HG02642 (cell line): ENCODE data around the gene SLX9.

Experiments used
- ATAC-seq: cut with Tn5 transposase; IDR thresholded peaks from one replicate; pipeline ENCODE4 v1.9.1; 2021; ENCODE audit warnings: mild to moderate bottlenecking; ENCODE audit not compliant: unreplicated experiment, poor library complexity

The SLX9 gene

DNA sequence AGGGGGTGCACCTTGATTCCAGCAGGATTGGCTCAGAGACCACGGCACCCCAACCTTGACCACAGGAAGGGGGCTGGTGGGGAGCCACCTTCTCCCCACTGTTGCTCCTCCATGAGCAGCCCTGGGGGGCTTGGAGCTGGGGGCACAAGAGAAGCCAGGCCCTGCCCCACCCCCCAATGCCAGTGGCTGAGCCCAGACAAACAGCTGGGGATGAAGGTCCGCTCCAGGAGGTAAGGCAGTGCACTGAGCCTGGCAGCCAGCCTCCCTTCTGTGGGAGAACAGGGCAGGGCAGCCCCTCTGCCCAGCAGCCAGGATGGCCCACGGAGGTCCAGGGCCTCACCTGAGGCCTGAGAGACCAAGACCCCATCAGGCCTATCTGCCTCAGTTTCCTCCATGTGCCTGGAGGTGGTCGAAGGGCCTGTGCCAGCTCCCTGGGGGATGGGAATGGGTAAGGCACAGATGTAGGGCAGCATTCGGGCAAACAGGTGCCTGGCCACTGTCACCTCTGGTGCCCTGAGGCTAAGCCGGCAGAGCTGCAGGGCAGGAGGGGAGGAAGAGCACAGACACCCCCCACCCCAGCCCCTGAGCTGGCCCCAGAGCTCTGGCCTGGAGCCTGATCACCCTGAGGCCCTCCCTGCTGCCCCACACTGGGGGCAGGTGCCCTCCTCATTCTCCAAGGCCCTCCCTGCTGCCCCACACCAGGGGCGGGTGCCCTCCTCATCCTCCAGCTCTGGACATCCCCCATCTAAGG, 26.2 kb upstream of the SLX9 start:
- ATAC-seq, result no peak

DNA sequence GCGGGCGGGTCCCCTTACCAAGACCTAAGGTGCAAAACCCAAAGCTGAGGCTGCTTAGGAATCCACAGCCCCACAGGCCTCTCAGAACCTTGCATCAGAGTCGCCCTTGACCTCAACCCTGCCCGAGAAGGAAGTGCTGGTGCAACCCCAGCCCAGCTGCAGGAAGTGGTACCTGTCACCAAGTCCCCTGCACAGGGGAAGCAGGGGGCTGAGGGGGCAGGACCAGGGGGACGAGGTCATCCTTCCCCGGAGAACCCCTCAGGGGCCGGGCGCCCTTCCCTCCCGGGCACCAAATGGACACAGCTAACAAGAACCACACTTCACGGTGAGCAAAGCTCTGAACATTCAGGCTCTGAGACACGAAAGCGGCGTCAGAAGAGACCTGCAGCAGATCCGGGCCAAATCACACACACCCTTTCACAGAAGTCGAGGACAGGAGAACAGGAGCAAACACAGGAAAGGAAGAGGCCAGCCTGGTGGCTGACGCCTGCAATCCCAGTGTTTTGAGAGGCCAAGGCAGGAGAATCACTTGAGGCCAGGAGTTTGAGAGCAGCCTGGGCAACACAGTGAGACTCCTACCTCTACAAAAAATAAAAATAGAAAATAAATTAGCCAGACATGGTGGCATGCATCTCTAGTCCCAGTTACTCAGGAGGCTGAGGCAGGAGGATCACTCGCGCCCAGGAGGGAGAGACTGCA, 25.5 kb upstream of the SLX9 start:
- peak; percentile 54 for ATAC-seq

DNA sequence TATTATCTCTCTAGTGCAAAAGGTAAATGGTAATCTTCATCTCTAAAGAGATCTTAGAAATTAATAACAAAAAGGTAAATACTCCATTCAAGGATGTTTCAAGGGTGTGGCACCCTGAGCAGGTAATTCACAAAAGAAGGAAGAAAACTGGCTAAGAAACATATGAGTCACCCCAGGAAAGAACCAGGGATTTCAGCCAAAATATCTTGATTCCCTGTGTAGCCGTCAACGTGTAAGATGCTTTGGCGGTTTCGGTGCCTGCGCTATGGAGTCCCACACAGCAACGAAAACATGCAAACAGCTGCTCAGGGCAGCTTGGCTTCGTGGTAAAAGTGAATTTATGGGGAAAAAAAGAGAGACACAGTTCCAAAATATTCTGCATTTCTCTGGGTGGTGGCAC, 22.9 kb upstream of the SLX9 start:
- ATAC-seq, result no peak

DNA sequence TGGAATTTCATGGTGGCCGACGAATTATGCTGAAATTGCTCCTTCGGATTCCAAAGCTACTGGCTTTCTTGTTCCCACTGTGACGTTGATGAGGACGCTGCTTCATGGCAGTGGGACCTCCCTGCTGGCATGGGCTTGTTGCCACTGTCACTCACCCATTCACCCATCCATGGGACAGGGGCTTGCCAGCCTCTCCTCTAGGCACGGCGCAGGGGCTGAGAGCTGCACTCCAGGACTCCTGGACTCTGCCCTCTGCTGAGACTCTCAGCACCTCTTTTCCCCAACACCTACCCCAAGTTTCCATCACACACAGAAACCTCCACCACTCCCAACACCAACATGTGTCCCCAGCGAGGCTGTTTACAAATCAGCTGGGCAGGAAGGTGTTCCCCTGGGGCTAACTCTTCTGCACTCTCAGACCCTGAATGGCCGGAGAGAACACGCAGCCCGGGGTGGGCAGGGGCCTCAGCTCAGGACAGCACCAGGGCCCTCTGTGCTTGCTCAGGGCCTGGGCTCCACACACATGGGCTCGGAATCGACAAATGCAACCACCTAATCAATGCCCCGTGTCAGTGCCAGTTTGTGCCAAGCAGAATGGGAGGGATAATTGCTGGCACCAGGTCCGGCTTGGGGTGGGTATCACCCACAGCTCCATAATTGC, 22.3 kb upstream of the SLX9 start:
- no peak for ATAC-seq

DNA sequence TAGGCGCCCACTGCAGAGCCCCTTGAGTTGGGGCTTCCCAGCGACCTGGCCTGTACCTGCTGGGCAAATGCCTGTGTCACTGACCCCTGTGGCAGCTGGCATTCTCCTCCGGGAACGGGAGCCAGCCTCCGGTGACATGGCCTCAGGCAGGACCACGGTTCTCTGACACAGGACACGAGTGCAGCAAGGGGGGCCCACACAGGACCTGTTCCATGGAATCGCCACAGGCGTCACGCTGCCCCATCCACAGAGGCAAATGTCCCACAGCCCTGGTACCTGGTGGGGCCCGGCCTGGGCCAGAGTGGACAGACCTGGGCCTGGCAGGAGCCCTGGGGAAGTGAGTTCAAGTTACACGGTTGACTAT, 21.7 kb upstream of the SLX9 start:
- ATAC-seq, result no peak

DNA sequence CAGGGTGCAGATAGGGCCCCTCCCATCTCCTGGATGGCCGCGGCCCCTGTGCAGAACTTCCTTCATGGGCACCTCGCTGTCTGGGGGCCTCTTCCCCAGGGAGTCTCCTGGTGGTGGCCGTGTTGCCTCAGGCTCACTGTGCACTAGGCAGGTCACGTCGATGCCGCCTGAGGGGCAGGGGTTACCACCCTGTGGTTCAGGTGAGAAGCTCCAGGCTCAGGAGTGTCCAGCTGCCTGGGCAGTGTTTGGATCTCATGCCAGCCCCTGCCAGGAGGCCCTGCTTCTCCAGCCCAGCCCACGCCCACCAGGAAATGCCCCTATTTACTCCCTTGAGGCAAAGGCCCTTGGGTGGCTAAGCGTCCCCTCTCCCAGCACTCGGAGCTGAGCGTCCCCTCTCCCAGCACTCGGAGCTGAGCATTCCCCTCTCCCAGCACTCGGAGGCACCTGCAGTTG, 21.2 kb upstream of the SLX9 start:
- no peak for ATAC-seq

DNA sequence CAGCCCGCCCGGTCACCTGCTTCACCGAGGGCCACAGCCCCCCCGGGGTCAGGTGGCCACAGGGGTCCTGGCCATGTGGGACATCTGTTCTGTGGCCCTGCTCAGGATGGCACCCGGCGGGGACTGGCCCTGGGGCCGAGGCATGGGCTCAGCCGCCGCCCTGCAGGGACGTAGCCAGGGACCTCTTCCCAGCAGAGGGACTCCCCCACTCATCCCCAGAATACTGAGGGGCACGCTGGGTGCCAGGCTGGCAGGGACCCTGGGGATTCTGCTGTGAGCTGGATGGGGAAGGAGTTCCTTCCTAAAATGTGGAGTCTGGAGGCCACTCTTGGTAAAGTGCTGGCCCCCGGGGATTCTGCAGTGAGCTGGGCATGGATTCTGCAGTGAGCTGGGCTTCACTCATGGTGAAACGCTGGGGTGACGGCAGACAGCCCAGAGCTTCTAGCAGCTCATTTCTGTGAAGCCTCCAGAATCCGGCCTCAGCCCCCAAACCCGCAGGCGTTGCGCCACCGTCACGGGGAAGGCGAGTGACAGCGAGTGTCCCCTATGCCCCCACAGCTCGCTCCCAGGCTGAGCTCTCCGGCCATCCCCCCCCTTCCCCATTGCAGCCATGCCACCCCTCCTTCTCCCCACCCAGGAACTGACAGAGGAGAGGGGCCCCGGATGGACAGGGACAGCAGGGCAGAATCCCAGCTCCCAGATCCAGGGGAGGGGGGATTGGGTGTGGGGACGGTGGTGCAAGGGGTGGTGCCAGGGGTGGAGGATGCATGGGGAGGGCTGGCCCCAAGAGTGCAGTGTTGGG, 20.5 kb upstream of the SLX9 start:
- ATAC-seq, result no peak

DNA sequence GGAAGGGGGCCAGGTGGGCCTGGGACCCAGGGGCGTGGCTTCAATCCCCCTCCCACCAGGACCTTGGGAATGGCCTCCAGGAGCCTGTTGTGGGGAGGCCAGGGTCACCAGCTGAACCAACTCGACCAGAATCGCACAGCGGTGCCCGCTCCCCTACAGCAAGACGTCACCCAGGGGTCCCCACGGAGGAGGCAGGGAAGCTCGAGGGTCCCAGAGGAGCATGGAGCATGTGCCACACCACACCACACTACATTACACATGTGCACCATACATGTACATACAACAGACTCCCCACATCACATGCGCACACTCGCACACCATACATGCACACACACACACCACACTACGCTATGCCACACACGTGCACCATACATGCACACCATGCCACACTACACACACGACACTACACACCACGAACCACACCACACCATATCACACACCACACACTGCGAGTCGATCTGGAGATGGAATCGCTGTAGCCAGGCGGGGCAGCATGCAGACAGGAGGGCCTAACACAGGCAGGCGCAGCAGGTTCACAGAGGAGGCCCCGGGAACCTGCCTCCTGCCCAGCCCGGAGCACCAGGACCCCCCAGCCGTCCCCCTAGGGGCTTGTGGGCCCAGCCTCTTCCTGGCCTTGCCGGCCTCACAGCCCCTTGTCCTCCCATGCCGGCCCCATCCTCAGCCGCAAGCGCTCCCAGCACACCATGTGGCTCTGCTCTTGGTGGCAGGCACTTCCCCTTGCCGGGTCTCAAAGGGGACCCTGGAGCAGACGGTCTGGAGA, 19.7 kb upstream of the SLX9 start:
- ATAC-seq, result peak; percentile 12

DNA sequence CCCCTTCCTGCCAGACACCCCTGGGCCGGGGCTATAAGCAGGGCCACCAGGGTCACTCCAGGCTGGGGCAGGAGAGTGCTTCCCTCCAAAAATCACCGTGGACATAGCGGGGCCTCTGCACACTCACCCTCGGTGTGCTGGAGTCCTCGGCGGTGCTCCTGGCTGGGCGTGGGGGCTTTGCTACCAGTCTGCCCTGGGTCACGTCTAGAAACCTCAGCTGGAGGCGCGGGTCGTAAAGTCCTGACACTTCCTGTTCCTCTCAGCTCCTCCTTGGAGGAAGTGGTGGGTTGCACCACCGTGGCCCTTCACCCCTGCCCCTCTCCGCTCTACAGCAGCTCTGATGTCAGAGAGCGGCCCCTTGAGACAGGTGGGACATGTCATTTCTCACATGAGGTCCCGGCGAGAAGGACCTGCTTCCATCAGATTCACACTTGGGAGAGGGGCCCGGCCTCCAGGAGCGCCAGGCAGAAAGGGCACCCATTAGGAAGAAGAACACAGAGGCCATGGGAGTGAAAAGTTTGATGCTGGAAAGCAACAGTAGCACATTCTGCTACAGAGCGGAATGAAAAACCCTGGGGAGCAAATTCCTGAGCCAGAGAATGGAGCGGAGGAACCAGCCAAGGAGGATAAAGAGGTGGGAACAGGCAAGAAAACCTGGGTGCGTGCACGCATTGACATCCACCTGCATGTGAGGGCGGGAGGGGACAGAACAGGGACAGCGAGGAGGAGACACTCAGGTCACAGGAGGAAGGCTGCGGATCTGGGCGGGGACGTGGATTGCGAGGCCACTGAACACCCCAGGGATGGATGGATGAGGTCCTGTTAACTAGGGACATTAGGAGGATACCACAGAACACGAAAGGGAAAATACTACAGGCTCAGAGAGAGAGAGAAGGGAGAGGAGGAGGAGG, 18.9 kb upstream of the SLX9 start, which contains the start of gene ITGB2:
Gene ITGB2 (minus strand): TSS at position 206 of the 911 bp plus-strand sequence. CDS start 10,117 bp downstream, outside the sequence.
- ATAC-seq, result peak; percentile 63

DNA sequence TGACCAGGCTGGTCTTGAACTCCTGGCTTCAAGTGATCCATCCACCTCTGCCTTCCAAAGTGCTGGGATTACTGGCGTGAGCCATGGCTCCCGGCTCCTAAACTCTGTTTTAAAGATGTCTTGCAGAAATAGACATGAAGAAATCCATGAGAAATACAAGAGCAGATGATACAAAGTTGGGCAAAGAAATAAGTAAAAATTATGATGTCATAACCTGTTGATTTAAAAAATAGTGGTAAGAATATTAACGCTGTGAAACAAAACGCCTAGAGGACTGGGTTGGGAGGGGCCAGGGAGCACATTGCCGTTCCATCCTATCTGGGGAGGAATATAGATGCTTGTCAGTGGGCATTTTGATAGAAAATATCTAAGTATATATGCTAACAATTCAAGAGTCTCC, 17.9 kb upstream of the SLX9 start:
- no peak for ATAC-seq

DNA sequence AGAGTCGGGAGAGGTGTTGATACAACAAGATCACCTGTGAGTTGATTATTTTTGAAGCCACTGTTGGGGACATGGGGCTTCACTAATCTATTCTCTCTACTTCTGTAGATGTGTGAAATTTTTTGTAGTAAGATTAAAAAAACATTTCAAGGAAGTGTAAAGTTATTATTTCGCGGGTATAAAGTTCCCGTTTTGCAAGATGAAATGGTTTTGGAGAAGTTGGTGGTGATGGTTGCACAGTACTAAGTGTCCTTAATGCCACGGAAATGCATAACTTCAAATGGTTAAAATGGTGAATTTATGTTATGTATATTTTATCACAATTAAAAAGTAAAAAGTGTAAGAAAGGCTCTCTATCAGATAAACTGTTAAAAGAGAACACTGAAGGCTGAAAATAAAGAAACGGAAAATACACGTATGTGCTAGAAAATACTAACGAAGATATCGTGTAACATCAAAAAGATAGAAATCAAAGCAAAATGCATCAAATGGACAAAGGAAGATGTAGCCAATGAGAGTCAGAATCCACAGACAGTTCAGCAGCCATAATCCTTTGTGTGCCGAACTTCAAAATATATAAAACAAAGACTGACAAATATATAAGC, 16.2 kb upstream of the SLX9 start:
- no peak for ATAC-seq

DNA sequence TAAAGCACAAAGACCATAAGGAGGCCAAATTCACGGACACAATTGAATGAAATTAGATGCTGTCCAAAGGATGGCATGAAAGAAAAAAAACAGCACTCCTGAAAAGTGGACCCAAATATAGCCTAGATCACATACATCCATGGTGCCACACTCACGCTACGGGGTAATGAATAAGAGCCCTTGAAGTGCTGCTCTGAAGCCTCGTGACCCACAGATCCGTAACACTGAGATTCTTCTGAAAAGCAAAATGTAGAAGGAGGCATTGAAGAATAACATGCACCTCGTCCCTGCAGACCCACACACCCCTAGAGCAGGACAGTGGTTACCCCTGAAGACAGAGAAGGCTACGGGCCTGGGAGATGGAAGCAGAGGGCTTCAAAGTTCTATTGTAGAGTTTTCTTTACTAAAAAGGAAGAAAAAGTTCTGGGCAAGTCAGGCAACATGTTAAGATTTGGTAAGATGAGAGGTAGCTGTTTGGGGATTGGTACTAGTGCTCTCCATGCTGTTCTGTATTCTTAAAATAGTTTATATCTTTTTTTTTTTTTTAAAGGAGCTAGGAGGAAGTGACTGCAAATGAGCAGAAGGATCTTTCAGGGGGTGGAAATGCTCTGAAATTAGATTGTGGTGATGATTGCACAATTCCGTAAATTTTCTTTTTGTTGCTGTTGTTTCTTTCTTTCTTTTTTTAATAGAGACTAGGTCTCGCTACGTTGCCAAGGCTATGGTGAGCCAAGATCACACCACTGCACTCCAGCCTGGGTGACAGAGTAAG, 15.0 kb upstream of the SLX9 start:
- ATAC-seq, result no peak

DNA sequence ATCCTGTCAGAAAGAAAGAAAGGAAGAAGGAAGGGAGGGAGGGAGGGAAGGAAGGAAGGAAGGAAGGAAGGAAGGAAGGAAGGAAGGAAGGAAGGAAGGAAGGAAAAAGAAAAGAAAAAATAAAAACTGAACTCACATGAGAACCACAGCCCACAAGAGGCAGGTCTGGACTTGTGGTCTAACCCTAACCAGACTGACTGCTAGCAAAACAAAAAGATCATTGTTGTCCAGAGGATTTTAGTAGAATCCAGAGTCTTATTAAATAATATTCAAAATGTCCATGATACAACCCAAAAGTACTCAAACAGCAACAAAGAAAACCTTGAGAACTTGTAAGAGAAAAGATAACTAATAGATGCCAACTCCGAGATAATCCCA, 14.5 kb upstream of the SLX9 start:
- ATAC-seq, result no peak

DNA sequence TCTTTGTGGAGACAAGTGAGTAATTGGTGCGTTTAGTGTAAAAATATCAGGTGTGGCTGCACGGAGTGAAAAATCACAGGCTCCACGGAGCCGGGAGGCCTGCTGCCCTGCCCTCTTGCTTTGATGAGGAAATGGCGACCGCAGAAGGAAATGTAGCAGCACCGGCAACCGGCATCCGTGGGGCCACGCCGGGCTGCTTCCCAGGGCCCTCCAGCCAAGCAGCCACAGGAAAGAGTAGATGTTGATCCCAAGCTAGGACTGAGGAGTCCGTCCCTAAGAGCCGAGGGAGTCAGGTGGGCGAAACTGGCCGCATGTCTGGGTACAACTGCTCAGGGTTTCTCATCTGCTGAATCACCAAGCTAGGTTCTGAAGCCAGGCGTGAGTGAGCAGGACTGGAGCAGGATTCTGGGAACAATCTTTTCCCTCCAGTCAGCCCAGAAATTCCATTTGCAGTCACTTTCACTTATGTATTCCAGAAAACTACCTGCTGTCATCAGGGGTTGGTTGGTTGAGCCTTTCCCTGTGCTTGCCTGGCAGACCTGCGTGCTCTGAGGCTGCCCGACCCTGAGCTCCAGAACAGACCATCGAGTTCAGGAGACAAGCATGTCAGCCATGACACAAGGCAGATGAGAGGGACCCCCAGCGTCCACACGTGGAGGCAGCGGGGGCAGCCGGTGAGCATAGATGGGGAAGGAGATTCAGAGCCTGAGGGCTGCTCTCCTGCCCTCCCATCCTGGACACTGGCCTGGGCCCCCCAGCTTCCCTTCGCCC, 13.3 kb upstream of the SLX9 start:
- ATAC-seq, result no peak

DNA sequence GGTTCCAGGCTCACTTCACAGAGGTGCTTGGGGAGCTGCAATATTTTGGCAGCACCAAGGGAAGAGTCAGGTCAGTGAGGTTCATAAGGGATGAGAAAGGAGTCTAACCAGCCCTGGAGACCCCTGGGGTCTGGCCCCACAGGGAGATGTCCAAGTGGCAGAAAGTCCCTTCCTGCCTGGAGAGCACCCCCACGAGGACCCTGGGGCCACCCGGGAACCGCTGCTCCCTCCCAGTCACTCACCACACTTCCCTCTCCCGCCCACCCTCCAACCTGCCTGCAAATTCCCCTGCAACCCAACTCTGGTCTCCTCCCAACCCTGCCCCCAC, 12.6 kb upstream of the SLX9 start:
- no peak for ATAC-seq

DNA sequence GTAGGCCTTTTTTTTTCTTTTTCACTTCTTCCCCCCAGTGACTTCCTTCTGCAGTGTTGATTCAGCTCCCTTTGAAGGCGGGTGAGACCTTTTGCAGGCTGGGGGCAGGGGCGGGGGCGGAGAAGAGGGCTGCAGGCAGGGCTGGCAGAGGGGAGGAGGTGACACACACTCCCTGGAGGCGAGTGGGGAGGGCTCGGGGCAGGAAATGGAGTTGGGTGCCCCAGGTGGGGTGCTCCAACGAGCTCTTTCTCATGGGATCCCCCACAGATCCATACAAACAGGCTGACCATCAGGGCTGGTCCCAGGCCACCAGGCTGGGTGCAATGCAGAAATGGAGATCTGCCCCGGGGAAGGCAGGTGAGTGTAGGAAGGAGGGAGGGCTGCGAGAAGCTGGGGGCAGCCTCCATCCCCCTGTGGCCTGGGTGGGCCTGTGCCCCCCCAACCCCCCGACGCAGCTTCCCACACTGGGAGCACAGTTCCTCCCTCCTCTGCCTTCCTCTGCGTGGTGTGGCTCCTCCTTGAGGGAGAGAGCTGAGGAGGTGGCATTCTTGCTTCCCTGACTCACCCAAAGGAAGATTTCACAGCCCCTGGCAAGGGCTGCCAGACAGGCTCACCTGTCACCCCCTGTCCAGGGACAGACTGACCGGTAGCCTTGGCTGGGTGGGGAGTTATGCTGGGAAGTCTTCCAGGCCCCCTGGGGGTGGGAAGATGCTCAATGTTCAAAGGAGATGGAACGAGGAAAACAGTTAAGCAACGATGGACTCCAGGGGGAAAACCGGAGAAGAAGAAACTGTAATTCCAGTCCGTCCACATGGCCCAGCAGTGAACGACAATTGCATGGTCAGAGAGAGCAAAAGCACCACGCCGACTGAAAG, 12.0 kb upstream of the SLX9 start:
- ATAC-seq, result no peak
